GM12874 (cell line): ENCODE results near the gene MRPS27.

Experiments used
- CTCF ChIP-seq: IDR thresholded peaks from 2 replicates; pipeline ENCODE4 v1.5.1; 2011; ENCODE audit warnings: low read depth, mild to moderate bottlenecking, control low read depth, low read length, moderate library complexity; ENCODE audit not compliant: insufficient read depth

MRPS27 gene

DNA sequence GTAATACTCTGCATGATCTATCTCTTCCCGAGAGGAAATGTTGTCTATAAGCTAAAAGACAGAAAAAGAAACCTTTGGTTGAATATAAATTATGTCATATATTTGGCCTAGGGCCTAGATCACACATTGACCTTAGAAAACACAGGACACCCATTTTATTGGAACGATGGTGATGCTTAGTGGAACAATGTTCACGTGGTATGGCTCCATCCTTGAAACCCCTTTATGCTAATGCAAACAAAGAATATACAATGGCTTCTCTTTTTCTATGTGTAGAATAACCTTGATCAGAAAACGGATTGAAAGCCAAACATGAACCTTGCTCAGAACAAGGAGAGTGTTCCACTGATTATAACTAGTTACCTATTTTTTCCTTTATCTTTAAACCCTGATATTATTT lies 24.5 kb downstream of the MRPS27 start:
- no peak for TF ChIP-seq CTCF

DNA sequence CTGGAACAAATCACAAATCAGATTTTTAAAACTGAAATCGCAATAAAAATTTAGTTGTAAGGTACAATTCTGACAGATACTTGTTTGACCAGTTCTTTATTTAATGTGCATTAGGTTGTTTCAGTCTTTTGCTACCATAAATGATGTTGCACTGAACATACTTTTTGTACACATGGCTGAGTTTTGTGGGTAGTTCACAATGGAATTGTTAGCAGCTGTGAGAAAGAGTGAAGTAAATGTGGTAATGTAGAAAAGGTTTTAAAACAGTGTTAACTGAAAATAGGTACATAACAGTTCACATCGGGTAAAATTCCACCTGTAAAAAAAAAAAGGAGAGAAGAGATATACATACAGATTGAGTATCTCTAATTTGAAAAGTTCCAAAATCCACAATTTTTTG lies 25.6 kb downstream of the MRPS27 start:
- TF ChIP-seq CTCF, result no peak

GRCh38 chr5:72293495-72294055 lies 26.5 kb downstream of the MRPS27 start:
- TF ChIP-seq CTCF, result no peak

DNA sequence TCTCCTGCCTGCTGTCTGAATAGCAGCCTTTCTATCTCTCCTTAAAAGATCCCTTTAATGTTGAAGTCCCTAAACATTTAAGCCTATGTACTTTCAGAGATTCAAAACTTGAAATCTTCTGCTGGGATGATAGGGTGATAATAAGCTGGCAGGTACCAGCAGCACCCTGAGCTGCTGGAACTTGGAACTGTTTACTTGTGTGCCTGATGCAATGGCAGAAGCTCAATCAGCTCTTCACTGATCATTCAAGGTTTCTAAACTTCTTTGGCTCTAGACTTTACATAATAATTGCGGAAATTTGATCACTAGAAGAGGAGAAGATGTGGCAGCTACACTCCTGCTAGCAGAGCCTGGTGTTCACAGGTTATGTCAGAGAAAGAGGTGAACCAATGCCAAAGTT lies 27.6 kb downstream of the MRPS27 start:
- no peak for TF ChIP-seq CTCF

- TF ChIP-seq CTCF, result no peak
Observed at GRCh38 chr5:72291601-72292000, 28.4 kb downstream of the MRPS27 start.

DNA sequence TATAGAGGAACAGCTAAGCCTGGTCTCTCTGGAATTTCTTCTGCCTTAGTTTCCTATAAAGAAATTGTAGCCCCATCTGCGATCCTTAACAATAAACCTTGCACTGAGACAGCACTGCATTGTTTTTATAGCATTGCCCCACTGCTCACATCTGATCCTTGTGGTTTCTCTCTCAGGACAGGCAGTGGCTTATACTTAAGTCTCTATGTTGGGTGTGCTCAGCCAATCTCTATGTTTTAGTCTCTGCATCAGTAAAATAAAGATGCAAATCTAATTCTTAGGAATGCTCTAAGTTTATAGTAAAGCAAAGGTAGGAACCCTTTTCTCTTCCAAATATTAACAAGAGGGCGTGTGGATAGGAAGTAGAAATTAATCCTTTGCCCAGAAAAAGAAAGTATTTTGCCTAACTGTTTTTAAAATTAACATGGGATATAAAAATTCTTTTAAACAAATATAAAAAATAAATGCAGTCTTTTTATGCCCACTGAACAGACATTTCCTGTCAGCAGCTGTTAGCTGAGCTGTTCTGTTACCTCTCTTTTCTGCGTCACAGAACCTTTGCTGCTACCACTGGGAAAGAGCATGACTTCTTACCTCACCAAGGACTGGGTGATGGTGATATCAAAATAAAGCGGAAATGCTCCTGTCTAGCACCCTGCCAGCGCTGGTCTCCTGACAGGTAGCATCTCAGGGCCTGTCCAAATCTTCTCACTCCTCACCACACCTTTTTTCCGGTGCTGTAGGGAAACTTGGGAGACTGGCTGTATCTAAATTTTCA lies 29.5 kb downstream of the MRPS27 start:
- TF ChIP-seq CTCF, result no peak

GRCh38 chr5:72288924-72289323 lies 31.1 kb downstream of the MRPS27 start:
- TF ChIP-seq CTCF, result no peak
